Naive thymus-derived CD4-positive, alpha-beta T cell (primary cell): Measurements from ENCODE around the gene NFX1. TPM values are rescaled to one million over a fixed set of nuclear protein-coding genes. Genes with fewer than 3 reads are reported as not detected.

ENCODE experiments used
- ATAC-seq: fragments of 150-1000 bp; cut with Tn5 transposase; 2 replicates; pipeline ENCODE4 v1.10.0; 2021; ENCODE audit warnings: mild to moderate bottlenecking, moderate library complexity
- CTCF ChIA-PET: fragments of 350-600 bp; sonication (Branson Sonifier 250); formaldehyde crosslinking; loops from one replicate; lab custom pipeline; 2021; ENCODE audit warnings: antibody characterized with exemption; lab: Charles Lee
- POLR2A ChIA-PET: fragments of 350-600 bp; sonication (Branson Sonifier 250); formaldehyde crosslinking; loops from one replicate; lab custom pipeline; 2021; ENCODE audit warnings: antibody characterized with exemption, inconsistent platforms; lab: Charles Lee
- DNase-seq, 9 donors: peaks; one replicate each; pipeline versions ENCODE4 v3.0.0 to v3.0.0-alpha.2; 2020 to 2022; ENCODE audit warnings: mixed read lengths in 1 of 9
- H3K27ac ChIP-seq: one replicate; pipeline ENCODE4 v1.7.0; 2013; ENCODE audit warnings: mild to moderate bottlenecking, low read depth, low read length, moderate library complexity
- H3K27me3 ChIP-seq, 2 donors: one replicate each; pipeline ENCODE4 v1.7.0; 2013; ENCODE audit warnings: low read length in 2 of 2, mild to moderate bottlenecking in 2 of 2, moderate library complexity in 2 of 2; ENCODE audit not compliant: control insufficient read depth in 2 of 2, insufficient read depth in 2 of 2
- H3K36me3 ChIP-seq, 3 experiments: 1 replicate in 2 of 3; 2 replicates in 1 of 3; pipeline ENCODE4 v1.7.0; 2013; ENCODE audit warnings: low read length in 3 of 3, mild to moderate bottlenecking in 3 of 3, moderate library complexity in 1 of 3; ENCODE audit not compliant: insufficient read depth in 3 of 3, control insufficient read depth in 2 of 3
- H3K4me1 ChIP-seq, 2 donors: one replicate each; pipeline ENCODE4 v1.7.0; 2013; ENCODE audit warnings: low read length in 2 of 2, mild to moderate bottlenecking in 2 of 2, moderate library complexity in 1 of 2; ENCODE audit not compliant: control insufficient read depth in 2 of 2, insufficient read depth in 2 of 2
- H3K4me3 ChIP-seq: 2 replicates; pipeline ENCODE4 v1.7.0; 2013; ENCODE audit warnings: mild to moderate bottlenecking, low read length
- H3K9me3 ChIP-seq, 3 experiments: 1 replicate in 2 of 3; 2 replicates in 1 of 3; pipeline ENCODE4 v1.7.0; 2013; ENCODE audit warnings: low read length in 3 of 3; ENCODE audit not compliant: control insufficient read depth in 2 of 3
- H3K27ac Mint-ChIP-seq, 9 donors: one replicate each; pipeline ENCODE4 v1.8.0; 2020 to 2022; ENCODE audit warnings: mixed read lengths in 9 of 9, mild to moderate bottlenecking in 8 of 9, moderate library complexity in 5 of 9, inconsistent platforms in 2 of 9
- H3K27me3 Mint-ChIP-seq, 5 donors: one replicate each; pipeline ENCODE4 v1.8.0; 2021 to 2022; ENCODE audit warnings: mixed read lengths in 5 of 5, mild to moderate bottlenecking in 1 of 5
- H3K36me3 Mint-ChIP-seq, 5 donors: one replicate each; pipeline ENCODE4 v1.8.0; 2020 to 2022; ENCODE audit warnings: mixed read lengths in 5 of 5, mild to moderate bottlenecking in 3 of 5, inconsistent platforms in 1 of 5
- H3K4me1 Mint-ChIP-seq, 7 donors: one replicate each; pipeline ENCODE4 v1.8.0; 2020 to 2022; ENCODE audit warnings: mixed read lengths in 7 of 7, mild to moderate bottlenecking in 3 of 7, inconsistent platforms in 1 of 7
- H3K4me3 Mint-ChIP-seq, 10 donors: one replicate each; pipeline ENCODE4 v1.8.0; 2020 to 2022; ENCODE audit warnings: mild to moderate bottlenecking in 10 of 10, mixed read lengths in 10 of 10, moderate library complexity in 6 of 10, inconsistent platforms in 2 of 10
- H3K9me3 Mint-ChIP-seq, 11 donors: one replicate each; pipeline ENCODE4 v1.8.0; 2020 to 2022; ENCODE audit warnings: mixed read lengths in 11 of 11, mild to moderate bottlenecking in 4 of 11, inconsistent platforms in 1 of 11, moderate library complexity in 1 of 11
- intact Hi-C, 2 donors: fragments of 100-400 bp; cut with micrococcal nuclease; formaldehyde crosslinking; loops; one replicate each; pipeline ENCODE4 v1.15.1; 2023
- polyA plus RNA-seq, 2 donors: library from polyadenylated mRNA; unstranded; fragments of 300-500 nt; fragmentation: Illumina TruSeq; gene quantifications; one replicate each; pipeline ENCODE4 v1.2.3, GENCODE V29; 2021
- total RNA-seq, 6 experiments: library from RNA in 5 of 6; stranded (reverse) in 5 of 6; gene quantifications; 1 replicate in 5 of 6; 2 replicates in 1 of 6; pipeline ENCODE4 v1.2.3 and lab custom pipeline; 2021 to 2026

Gene NFX1
- total and polyA plus RNA-seq, 7 experiments from 2014 or later, result 30.1 to 65.4 (median 43.6) TPM

DNA sequence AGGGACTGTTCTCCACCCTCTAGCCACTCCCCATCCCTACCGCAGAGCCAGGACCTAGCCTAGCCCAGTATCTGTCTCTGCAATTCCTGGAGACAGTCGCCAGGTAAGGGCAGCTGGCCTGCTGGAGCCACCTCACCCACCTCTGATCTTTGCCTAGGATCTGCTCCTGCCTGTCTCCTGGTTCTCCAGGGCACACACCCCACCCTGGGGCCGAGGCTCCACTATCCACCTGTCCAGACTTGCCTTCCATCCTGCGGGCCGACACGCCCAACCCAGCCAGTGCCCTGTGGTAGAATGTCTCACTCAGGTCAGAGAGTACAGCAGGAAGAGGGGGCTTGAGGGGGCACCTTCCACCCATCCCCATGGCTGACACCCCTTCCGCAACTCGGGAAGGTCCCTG, 127.8 kb downstream of the NFX1 start:
- no peak overlapping the region for H3K4me3 ChIP-seq
- Mint-ChIP-seq H3K27ac (peak overlapping the region in 8 of 9 donors; percentile 10 to 97 (median 82)), H3K36me3 (no peaks in the 10 kb centered on the region), H3K4me1 (peaks cover 31 to 54% (median 45%) of the 10 kb centered on the region in 7 donors), H3K4me3 (peak overlapping the region in 3 of 10 donors; percentile 9 to 86 (median 16)), H3K9me3 (no peaks in the 10 kb centered on the region), H3K27me3 (peaks cover 0 to 11% (median 0%) of the 10 kb centered on the region in 5 donors)
- H3K27ac ChIP-seq, result no peak overlapping the region
- ChIA-PET CTCF (interaction anchor here (3.6 to 12.1 kb wide), 3 partner anchors 14 to 49 kb away, joined by 26 to 134 read pairs (median 53); partner anchors contain the start of gene AQP3), POLR2A (interaction anchor here (0.6 to 6.1 kb wide), 7 partner anchors 11 to 47 kb away, joined by 3 to 102 read pairs (median 7); partner anchors contain the start of gene AQP3)
- H3K27me3 ChIP-seq, result no peaks in the 10 kb centered on the region
- peaks cover 34 to 44% of the 10 kb centered on the region in 2 donors for H3K4me1 ChIP-seq
- ATAC-seq (no peak), DNase-seq (no peak)
- intact Hi-C loops, result loop anchor here in 1 of 2 donors (5.0 kb wide), 1 partner anchor 94 kb away; no protein-coding TSS in a partner anchor
- no peaks in the 10 kb centered on the region for H3K9me3 ChIP-seq
- H3K36me3 ChIP-seq, result no peaks in the 10 kb centered on the region

- CTCF ChIA-PET, result interaction anchor here (0.6 to 12.1 kb wide), 3 partner anchors 31 to 50 kb away, joined by 3 to 134 read pairs (median 7); partner anchors contain the start of gene AQP3
- intact Hi-C loops, result loop anchor here in 1 of 2 donors (5.0 kb wide), 1 partner anchor 92 kb away; no protein-coding TSS in a partner anchor
- H3K27ac Mint-ChIP-seq, result peak overlapping the region in 5 of 9 donors; percentile 2 to 68 (median 28)
These were observed 129.5 kb downstream of the NFX1 start for GRCh38 chr9:33419708-33420303.

More at GRCh38 chr9:33419708-33420303, 129.5 kb downstream of the NFX1 start:
- Histone ChIP-seq H3K4me3 (no peak overlapping the region), H3K9me3 (no peaks in the 10 kb centered on the region), H3K36me3 (no peaks in the 10 kb centered on the region), H3K4me1 (peaks cover 30 to 34% of the 10 kb centered on the region in 2 donors), H3K27me3 (no peaks in the 10 kb centered on the region), H3K27ac (no peak overlapping the region)
- Mint-ChIP-seq H3K4me3 (no peak overlapping the region), H3K27me3 (peaks cover 0 to 11% (median 0%) of the 10 kb centered on the region in 5 donors), H3K4me1 (peaks cover 30 to 44% (median 35%) of the 10 kb centered on the region in 7 donors), H3K9me3 (no peaks in the 10 kb centered on the region), H3K36me3 (no peaks in the 10 kb centered on the region)
- ATAC-seq (no peak), DNase-seq (no peak)
- POLR2A ChIA-PET, result interaction anchor here (0.6 to 0.9 kb wide), 2 partner anchors 59 to 626 kb away, joined by 3 read pairs; no protein-coding TSS in a partner anchor

Other genes starting within 250 kb of the NFX1 start
- 10 to 100 TPM; 22.3 to 32.9 (median 25.6) TPM for gene SMU1, start 213.8 kb upstream of the NFX1 start, total RNA-seq
- 10 to 100 TPM; 26.4 to 30.0 TPM for gene SMU1, start 213.8 kb upstream of the NFX1 start, polyA plus RNA-seq
- gene B4GALT1, start 123.2 kb upstream of the NFX1 start, total RNA-seq, result 10 to 100 TPM; 40.7 to 86.2 (median 45.6) TPM
- 10 to 100 TPM; 12.9 to 16.4 TPM for gene B4GALT1, start 123.2 kb upstream of the NFX1 start, polyA plus RNA-seq
- gene SPINK4, start 50.3 kb upstream of the NFX1 start, total RNA-seq, result not detected
- gene SPINK4, start 50.3 kb upstream of the NFX1 start, polyA plus RNA-seq, result not detected
- gene BAG1, start 25.8 kb upstream of the NFX1 start, total RNA-seq, result 10 to 100 TPM; 48.6 to 77.2 (median 61.0) TPM
- 10 to 100 TPM; 65.0 to 90.5 TPM for gene BAG1, start 25.8 kb upstream of the NFX1 start, polyA plus RNA-seq
- gene CHMP5, start 25.5 kb upstream of the NFX1 start, total RNA-seq, result 10 to 100 TPM; 21.4 to 74.6 (median 35.3) TPM
- gene CHMP5, start 25.5 kb upstream of the NFX1 start, polyA plus RNA-seq, result 10 to 100 TPM; 39.0 to 50.2 TPM
- 1 to 10 TPM in 3 of 5 experiments, under 1 TPM in 2; 0.32 to 1.9 (median 1.1) TPM for gene AQP7, start 112.1 kb downstream of the NFX1 start, total RNA-seq
- gene AQP7, start 112.1 kb downstream of the NFX1 start, polyA plus RNA-seq, result under 1 TPM in 1 of 2 donors, not detected in 1; 0.53 TPM
- gene AQP3, start 157.1 kb downstream of the NFX1 start, total RNA-seq, result 100 to 1,000 TPM in 3 of 5 experiments, 10 to 100 TPM in 2; 53.3 to 173 (median 110) TPM
- 100 to 1,000 TPM; 178 to 252 TPM for gene AQP3, start 157.1 kb downstream of the NFX1 start, polyA plus RNA-seq
- 10 to 100 TPM; 34.0 to 48.0 (median 44.0) TPM for gene NOL6, start 183.4 kb downstream of the NFX1 start, total RNA-seq
- gene NOL6, start 183.4 kb downstream of the NFX1 start, polyA plus RNA-seq, result 10 to 100 TPM; 14.2 to 30.0 TPM
- 1 to 10 TPM in 1 of 5 experiments, under 1 TPM in 2, not detected in 2; 0.17 to 1.2 (median 0.32) TPM for gene ANKRD18B, start 233.7 kb downstream of the NFX1 start, total RNA-seq
- gene ANKRD18B, start 233.7 kb downstream of the NFX1 start, polyA plus RNA-seq, result not detected